Embryonic facial prominence (tissue), 1 donor: ENCODE measurements around the gene ZC3H14.

Source experiments
- DNase-seq: peaks from one replicate; pipeline ENCODE4 v3.0.0-alpha.2; 2016; ENCODE audit errors: extremely low spot score

Gene ZC3H14

DNA sequence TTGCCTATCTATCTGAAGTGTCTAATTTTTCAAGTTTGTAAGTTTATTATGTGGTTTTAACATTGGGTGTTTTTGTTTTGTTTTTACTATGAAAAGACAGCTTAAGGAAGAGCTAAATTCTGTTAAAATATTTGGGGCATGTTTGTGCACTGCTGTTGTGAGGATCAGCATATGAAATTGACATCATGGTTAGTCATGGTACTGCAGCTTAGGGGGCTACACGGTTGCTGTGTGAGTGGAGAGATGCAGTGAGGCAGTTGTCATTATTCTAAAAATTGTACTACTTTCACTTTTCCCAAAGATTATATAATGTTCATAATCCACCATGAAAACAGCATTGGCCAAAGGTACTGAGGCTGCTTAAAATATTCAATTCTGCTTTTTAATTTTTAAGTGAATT, 49.0 kb downstream of the ZC3H14 start:
- DNase-seq, result no peak

DNA sequence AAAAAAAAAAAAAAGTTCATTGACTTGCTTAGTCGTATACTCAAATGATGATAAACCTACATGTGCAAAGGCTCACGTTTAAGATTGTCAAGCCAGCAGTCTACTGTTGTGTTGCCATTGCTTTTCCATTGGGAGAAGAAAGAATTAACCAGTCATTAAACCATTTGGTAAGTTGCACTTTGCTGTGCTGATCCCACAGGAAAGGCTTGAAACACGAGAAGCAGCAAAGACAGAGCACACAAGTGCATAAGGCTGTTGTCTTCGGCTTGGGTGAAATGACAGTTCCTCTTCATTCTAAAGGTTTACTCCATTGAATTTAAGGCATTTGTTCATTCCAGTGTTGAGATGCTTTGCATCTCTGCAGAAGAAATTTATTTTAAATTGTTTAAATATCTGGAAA, 50.1 kb downstream of the ZC3H14 start:
- no peak for DNase-seq

DNA sequence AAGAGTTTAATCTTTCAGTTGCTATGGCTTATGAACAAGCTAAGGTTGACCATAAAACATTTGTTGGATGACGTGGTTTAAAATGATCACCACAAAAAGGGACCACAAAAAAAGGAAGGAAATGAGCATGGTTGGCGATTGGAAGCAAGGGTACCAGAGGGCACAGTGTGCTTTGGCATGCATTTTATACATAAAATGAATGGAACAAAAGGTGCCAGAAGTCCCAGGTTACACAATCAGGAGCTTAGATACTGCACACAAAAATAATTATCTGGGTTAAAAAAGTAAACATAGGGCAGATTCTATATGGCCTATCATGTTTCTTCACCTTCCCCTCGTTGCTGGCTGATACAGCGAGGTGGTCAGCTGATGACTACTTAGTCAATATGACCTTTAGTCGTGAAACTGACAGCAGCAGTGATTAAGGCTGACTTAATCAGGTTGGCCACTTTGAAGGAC, 50.7 kb downstream of the ZC3H14 start:
- no peak for DNase-seq

DNA sequence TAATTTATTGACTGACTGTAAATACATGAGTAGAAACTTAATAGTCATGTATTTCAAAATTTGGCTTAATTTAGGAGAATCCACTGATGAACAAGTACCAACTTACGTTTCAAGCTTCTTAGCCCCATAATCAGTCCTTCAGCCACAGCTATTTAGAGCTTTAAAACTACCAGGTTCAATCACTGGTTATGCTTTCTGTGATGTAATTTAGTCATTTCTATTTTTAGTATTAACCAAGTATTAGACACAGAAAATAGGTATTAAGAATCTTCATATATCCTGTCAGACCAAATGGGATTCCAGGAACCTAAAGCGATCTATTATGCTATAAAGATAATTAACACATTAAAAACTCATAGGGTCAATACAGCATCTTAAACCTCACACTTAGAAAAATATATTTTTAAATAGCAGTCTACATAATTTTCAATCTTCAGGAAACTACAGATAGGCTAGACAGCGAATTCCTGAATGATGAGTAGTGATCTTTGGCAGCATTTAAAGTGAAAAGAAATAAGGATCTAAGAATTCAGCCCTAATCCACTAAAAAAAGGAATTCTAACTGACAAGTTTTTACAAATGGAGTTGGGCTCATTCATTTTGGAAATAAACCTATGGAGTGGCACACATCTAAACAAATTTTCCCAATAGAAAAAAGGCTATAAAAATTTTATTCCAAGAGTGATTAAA, 51.5 kb downstream of the ZC3H14 start:
- DNase-seq, result no peak

DNA sequence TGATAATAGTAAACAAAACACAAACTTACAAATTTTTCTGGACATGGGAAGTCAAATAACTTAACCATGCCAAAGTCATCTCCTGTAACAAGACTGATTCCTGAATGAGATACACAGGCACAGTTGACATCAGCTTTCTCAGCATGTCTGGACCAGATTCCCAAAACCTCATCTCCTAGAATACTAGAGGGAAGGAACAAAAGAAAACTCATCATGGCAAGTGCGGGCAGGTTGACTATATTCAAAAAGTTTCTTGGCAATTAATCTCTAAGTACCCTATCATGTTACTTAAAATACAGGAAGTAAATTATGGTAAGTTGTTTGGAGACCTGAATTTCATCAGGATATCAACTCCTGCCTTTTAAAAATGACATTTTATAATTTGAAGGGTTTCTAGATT, 53.9 kb downstream of the ZC3H14 start:
- no peak for DNase-seq

DNA sequence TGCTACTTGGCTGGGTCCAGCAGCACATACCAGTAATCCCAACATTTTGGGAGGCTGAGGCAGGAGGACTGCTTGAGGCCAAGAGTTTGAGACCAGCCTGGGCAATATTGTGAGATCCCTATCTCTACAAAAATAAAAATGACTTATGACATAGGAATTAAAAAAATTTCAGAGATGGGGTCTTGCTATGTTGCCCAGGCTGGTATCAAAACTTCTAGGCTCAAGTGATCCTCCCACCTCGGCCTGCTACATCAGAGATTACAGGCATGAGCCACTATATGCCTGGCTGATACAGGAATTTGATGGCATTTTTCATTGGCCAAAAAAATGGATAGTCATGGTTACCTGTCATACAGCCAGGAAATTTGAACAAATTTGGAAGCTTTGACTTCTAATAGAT, 54.6 kb downstream of the ZC3H14 start:
- no peak for DNase-seq

DNA sequence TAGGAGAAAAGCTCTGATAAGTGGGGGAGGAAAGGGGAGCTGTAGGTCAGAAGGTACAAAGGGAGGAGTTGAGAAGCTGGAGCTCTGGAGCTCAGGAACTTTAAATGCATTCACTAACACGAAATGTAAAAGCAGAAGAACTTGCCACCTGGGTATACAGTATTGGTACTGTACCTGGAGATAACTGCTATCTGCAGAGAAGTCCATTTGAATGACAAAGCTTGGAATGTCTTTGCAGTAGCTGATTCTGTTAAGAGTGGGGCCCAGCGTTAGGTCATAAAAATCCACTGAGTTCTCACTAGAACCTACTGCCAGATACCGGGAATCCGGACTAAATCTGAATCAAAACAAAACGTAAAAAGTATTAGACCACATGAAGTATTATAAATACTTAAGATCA, 55.6 kb downstream of the ZC3H14 start:
- DNase-seq, result no peak

DNA sequence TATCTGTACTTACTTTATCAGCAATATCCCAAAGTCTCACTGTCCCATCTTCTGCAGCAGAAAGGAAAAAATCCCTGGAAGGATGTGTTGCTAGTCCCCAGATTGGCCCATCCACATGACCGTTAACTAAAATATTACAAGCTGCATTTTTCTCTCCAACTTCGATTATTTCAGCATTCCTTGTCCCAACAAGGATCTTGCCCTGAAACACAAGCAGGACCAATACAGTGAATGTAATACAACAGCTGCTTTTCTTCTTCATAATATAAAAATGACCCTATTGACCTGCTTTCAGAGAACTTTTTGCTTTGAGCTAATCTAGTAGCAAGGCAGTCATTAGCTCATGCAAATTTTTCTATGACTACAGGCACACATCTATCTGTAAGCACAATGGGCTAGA, 58.3 kb downstream of the ZC3H14 start:
- DNase-seq, result no peak

DNA sequence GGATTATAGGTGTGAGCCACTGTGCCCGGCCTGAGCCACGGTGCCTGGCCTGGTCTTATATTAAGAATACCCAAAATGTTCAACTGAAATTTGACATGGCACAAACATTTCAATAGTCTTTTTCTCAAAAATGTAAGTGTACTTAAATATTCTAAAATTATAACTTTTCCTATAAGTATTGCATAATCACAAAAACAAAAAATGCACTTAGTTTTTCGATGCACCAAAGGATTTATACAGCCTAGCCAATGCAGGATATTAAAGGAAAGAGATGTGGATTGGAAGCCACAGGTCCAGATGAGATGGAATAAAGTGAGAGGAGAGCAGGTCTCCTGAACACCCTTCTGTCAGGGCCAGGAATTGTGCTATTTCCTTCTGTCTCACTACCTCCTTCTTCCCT, 62.8 kb downstream of the ZC3H14 start:
- DNase-seq, result no peak

DNA sequence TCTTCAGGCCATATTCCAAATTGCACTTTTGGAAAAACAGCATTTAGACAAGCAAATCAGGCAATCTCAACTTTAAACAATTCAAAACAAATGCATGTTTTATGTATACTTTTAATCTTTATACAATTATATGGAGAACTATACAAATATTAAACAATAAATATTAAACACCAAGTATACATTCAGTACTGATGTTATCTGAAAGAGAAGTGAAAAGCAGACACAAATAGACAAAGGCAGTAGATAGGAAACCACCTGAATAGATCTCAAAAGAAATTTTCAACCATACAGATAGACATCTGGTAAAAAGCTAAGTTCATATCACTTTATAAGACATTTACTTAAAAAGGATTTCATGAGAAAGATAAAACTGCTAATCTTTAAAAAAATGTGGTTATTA, 65.2 kb downstream of the ZC3H14 start:
- DNase-seq, result no peak

DNA sequence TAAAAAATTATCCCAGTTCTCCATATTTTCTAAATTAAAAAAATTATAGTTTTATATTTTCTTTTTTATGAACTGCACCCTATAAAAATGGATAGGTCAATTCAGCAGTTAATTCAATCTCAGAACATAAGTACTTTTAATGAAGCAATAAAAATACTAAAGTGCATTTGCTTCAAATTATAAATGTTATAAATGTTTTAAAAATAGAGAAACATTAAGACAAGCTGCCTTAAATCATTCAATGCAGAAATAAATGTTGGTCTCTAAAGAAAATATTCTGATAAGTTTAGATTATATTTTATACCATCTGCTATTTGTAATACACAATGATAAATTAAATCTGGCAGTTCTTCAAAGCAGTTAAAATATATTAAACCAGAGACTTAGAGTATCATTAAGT, 65.6 kb downstream of the ZC3H14 start:
- no peak for DNase-seq

DNA sequence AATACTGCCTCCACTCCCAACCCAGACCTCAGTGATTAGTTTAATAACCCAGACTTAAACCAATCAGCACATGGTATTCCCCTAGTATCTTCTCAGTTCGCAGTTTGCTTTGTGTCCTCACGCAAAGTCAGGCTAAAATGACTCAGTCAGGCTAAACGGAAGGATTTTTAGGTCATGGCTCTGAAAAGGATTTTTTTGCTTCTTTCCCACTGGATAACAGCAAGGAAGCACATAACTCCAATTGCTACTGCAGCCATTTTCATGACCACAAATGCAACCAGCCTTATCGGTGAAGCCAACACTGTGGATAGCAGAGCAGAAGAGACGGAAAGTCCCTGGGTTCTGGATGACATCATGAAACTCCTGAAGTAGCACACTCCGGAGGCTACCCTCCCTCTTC, 67.7 kb downstream of the ZC3H14 start:
- no peak for DNase-seq

DNA sequence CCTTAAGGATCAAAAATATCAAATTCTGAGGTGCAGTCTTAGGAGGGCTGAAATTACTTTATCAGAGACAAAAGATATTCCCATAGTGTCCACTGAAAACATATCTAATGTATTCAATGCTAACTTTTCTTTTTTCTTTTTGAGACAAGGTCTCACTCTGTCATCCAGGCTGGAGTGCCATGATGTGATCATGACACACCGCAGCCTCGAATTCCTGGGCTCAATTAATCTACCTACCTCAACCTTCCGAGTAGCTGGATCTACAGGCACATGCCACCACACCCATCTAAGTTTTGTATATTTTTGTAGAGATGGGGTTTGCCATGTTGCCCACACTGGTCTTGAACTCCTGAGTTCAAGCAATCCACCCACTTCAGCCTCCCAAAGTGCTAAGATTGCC, 68.3 kb downstream of the ZC3H14 start:
- DNase-seq, result no peak

DNA sequence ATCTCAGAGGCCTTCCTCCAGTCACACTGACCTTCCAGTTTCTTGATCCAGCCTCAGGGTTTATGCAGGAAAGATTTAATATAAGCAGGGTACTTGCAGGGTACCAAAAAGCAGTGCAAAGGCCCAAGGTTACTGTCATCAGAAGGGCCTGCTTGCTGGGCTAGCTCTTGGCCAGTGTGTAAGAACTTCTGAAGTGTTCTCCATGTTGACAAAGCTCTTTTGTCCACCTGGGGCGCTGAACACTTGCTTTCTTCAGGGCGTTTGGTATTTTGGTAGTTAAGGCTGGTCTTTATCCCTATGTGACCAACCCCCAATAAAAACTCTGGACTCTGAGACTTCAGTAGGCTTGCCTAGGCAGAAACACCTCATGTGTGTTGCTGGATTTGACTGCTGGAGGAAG, 69.7 kb downstream of the ZC3H14 start:
- no peak for DNase-seq

DNA sequence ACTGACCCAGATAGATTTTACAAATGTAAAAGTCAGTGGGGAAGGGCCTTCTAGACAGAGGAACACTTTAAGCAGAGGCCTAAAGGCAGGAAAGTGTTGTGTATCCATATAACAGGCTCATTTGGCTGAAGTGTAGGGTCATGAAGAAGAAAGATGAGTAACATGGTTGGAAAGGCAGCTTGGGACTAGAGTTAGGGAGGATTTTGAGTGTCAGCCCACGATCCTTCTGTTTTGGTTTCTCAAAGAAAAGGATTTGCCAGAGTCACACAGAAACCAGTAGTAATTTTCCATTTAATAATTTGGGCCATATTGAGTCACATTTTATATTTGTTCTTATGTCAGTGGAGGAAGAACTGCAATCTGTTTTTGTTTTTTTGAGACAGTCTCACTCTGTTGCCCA, 76.4 kb downstream of the ZC3H14 start:
- DNase-seq, result no peak

DNA sequence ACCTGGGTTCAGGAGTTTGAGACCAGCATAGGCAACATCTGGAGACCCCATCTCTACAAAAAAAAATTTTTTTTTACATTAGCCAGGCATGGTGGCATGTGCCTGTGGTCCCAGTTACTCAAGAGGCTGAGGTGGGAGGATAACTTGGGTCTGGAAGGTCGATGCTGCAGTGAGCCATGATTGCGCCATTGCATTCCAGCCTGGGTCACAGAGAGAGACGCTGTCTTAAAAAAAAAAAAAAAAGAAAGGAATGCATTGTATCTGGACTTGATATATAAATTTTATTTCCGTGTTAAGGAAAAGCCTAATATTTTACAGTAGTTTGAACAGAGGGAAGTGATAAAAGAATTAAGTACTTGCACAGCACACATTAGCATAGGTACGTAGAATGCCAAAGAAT, 97.2 kb downstream of the ZC3H14 start:
- DNase-seq, result no peak

DNA sequence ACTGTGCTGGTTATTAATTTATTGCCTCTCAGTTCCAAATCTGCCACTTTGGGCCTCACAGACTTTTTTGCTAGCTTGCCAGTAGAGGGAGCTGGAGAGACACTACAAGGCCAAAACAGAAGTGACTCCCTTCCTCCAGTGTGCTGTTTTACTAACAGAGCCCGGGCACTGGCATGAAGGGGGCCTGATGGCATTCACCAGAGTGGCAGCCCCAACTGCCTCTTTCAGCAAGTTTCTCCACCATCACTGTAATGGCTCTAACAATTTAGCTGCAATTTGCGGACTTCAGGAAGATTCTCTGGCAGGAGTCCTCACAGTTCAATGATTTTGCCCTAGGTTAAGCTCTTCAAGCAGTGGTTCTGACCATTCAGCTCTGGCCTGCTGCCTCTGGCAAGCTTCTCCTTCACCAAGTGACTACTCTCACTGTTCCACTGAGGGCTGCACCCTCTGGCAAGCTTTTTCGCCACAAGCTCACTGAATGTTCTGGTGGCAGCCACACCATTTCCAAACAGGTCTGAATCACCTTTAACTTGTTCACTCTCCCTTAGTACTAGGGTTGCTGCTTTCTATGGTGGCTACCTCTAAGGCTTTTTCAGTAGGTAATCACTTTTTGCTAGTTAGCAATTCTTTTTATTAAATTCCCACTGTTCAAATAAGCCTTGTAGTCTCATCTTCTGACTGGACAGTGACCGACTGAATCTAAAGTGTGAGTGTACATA, 104.9 kb downstream of the ZC3H14 start:
- peak; percentile 30 for DNase-seq

DNA sequence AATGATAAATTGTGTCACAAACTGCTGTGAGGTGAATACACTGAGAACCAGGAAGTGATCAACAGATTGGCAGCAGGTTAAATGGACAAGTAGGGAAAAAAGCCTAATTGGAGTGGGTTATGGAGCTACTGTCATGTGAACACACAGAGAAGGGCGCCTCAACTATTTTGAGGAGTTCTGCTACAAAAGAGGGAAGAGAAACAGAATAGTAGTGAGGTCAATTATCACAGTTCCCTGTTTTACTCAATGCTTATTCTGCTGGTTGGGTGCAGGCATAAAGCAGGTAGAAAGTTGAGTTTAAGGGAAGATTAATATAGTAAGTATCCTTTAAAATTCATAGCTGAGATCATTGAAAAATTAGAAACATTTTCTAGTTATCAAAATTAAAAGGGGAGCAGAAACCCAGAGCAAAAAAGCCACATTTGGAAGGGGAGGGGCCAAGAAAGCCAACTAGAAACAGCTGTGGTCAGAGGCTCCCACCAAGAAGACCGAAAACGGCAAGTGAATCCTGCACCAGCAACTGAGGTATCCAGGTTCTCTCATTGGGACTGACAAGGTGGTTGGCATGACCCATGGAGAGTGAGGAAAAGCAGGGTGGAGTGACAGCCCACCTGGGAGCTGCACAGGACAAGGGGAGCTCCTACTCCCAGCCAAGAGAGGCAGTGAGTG, 105.7 kb downstream of the ZC3H14 start:
- no peak for DNase-seq

DNA sequence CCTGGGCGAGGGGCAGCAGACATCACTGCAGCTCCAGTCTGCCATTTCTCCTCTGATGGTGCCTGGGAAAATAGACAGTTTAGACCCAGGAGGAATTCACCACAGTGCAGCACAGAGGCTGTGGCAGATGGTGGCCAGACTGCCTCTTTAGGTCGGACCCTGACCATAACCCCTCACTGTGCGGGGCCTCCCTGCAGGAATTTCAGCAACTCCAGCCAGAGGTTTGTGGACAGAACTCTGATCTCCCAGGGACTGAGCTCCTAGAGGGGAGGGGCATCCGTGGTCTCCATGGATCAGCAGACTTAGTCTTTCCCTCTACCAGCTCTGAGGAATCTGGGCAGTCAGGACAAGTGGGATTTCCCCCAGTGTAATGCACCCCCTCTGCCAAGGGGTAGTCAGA, 106.5 kb downstream of the ZC3H14 start:
- no peak for DNase-seq
